ENCODE data around the gene MAGI1. TPM values are rescaled to one million over a fixed set of nuclear protein-coding genes. Genes with fewer than 3 reads are reported as not detected.

The MAGI1 gene
- total RNA-seq, 3 donors from 2014 or later: 22.1 to 94.4 (median 70.5) TPM

- no peak for DNase-seq (ENCODE audit: low spot score in 2 of 2)
- TF ChIP-seq, protein P1, sequence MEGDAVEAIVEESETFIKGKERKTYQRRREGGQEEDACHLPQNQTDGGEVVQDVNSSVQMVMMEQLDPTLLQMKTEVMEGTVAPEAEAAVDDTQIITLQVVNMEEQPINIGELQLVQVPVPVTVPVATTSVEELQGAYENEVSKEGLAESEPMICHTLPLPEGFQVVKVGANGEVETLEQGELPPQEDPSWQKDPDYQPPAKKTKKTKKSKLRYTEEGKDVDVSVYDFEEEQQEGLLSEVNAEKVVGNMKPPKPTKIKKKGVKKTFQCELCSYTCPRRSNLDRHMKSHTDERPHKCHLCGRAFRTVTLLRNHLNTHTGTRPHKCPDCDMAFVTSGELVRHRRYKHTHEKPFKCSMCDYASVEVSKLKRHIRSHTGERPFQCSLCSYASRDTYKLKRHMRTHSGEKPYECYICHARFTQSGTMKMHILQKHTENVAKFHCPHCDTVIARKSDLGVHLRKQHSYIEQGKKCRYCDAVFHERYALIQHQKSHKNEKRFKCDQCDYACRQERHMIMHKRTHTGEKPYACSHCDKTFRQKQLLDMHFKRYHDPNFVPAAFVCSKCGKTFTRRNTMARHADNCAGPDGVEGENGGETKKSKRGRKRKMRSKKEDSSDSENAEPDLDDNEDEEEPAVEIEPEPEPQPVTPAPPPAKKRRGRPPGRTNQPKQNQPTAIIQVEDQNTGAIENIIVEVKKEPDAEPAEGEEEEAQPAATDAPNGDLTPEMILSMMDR (IDR thresholded peaks at IDR 0.05): no peak
- no peak for TF ChIP-seq POLR2AphosphoS5 (IDR thresholded peaks at IDR 0.05)
- no peak for TF ChIP-seq POLR2A (IDR thresholded peaks at IDR 0.05)
- H3K9me3 ChIP-seq: peaks cover 4 to 5% of the 10 kb centered on the region in 2 donors
- H3K27me3 ChIP-seq: no peaks in the 10 kb centered on the region
- no peaks in the 10 kb centered on the region for H3K4me1 ChIP-seq
- H3K4me3 ChIP-seq: no peak overlapping the region
- no peak overlapping the region for H3K27ac ChIP-seq
- H3K36me3 ChIP-seq: no peaks in the 10 kb centered on the region
- intact Hi-C loops (cut with DNase I; ENCODE audit: low total_unique reads): no loop called here
Observed at GRCh38 chr3:66066963-66067617, 28.4 kb upstream of the MAGI1 start.

GRCh38 chr3:66055289-66055688 is 16.6 kb upstream of the MAGI1 start:
- no peaks in the 10 kb centered on the region for H3K27me3 ChIP-seq
- no peak overlapping the region for H3K4me3 ChIP-seq

DNA sequence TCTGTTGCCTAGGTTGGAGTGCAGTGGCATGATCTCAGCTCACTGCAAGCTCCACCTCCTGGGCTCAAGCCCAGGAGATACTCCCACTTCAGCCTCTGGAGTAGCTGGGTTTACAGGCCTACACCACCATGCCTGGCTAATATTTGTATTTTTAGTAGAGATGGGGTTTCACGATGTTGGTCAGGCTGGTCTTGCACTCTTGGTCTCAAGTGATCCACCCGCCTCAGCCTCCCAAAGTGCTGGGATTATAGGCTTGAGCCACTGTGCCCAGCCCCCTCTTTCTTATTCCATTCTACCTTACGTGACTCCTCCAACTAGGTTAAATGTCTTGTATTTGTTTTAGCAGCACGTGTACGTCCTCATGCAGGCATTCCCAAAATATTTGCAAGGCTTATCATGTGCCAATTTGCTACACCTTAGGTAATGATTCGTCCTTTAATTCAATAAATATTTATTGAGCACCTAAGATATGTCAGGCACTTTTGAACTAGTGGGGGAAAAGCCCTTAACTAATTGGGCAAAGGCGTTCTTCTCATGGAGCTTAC is 14.9 kb upstream of the MAGI1 start:
- DNase-seq (ENCODE audit: low spot score in 2 of 2): no peak

More at GRCh38 chr3:66055289-66055688, 16.6 kb upstream of the MAGI1 start:
- Histone ChIP-seq H3K4me1 (no peaks in the 10 kb centered on the region), H3K27ac (no peak overlapping the region), H3K36me3 (no peaks in the 10 kb centered on the region), H3K9me3 (no peaks in the 10 kb centered on the region)
- TF ChIP-seq POLR2AphosphoS5 (IDR thresholded peaks at IDR 0.05) (no peak), POLR2A (IDR thresholded peaks at IDR 0.05) (no peak)
- TF ChIP-seq, protein P1 (IDR thresholded peaks at IDR 0.05): no peak
- intact Hi-C loops (cut with DNase I; ENCODE audit: low total_unique reads): no loop called here
- no peak for DNase-seq (ENCODE audit: low spot score in 2 of 2)

GRCh38 chr3:66052721-66053549 is 14.2 kb upstream of the MAGI1 start:
- no peaks in the 10 kb centered on the region for H3K9me3 ChIP-seq
- TF ChIP-seq POLR2A (IDR thresholded peaks at IDR 0.05) (no peak), POLR2AphosphoS5 (IDR thresholded peaks at IDR 0.05) (no peak)
- TF ChIP-seq, protein P1 (IDR thresholded peaks at IDR 0.05): no peak
- intact Hi-C loops (cut with DNase I; ENCODE audit: low total_unique reads): no loop called here
- no peaks in the 10 kb centered on the region for H3K4me1 ChIP-seq
- DNase-seq (ENCODE audit: low spot score in 2 of 2): no peak
- no peaks in the 10 kb centered on the region for H3K36me3 ChIP-seq
- no peak overlapping the region for H3K27ac ChIP-seq
- H3K27me3 ChIP-seq: no peaks in the 10 kb centered on the region
- H3K4me3 ChIP-seq: no peak overlapping the region

More for the DNA sequence above, 14.9 kb upstream of the MAGI1 start:
- Histone ChIP-seq H3K27ac (no peak overlapping the region), H3K9me3 (no peaks in the 10 kb centered on the region), H3K4me1 (no peaks in the 10 kb centered on the region), H3K4me3 (no peak overlapping the region), H3K36me3 (no peaks in the 10 kb centered on the region), H3K27me3 (no peaks in the 10 kb centered on the region)
- TF ChIP-seq POLR2A (IDR thresholded peaks at IDR 0.05): no peak
- TF ChIP-seq POLR2AphosphoS5 (IDR thresholded peaks at IDR 0.05): no peak
- TF ChIP-seq, protein P1 (IDR thresholded peaks at IDR 0.05): no peak
- intact Hi-C loops (cut with DNase I; ENCODE audit: low total_unique reads): no loop called here

GRCh38 chr3:66050821-66051220 is 12.1 kb upstream of the MAGI1 start:
- TF ChIP-seq, protein P1 (IDR thresholded peaks at IDR 0.05): no peak
- TF ChIP-seq POLR2A (IDR thresholded peaks at IDR 0.05): no peak
- no peak for TF ChIP-seq POLR2AphosphoS5 (IDR thresholded peaks at IDR 0.05)
- Histone ChIP-seq H3K27ac (no peak overlapping the region), H3K27me3 (no peaks in the 10 kb centered on the region), H3K4me1 (no peaks in the 10 kb centered on the region), H3K36me3 (no peaks in the 10 kb centered on the region), H3K4me3 (no peak overlapping the region), H3K9me3 (no peaks in the 10 kb centered on the region)
- DNase-seq (ENCODE audit: low spot score in 2 of 2): no peak
- intact Hi-C loops (cut with DNase I; ENCODE audit: low total_unique reads): no loop called here

Data from breast epithelium (tissue), 4 donors.